Caco-2 (cell line): ENCODE data around the gene UCHL3. TPM values are rescaled to one million over a fixed set of nuclear protein-coding genes. Genes with fewer than 3 reads are reported as not detected.
A peak's percentile ranks its signal among the peaks of the same experiment; 100 is the strongest.

Source experiments
- Bru-seq: library from RNA; stranded (reverse); fragments of 400-500 nt; gene quantifications from one replicate; lab custom pipeline; 2021; lab: Mats Ljungman, UMichigan
- BruChase-seq, 2 experiments: library from RNA; stranded (reverse); fragments of 400-500 nt; gene quantifications; one replicate each; lab custom pipeline; 2021; lab: Mats Ljungman, UMichigan
- BruUV-seq: library from RNA; stranded (reverse); fragments of 400-500 nt; replicated peaks from 2 replicates; lab custom pipeline; 2021; lab: Mats Ljungman, UMichigan
- CTCF ChIA-PET: fragments of 300-600 bp; sonication (Branson Sonifier 250); formaldehyde crosslinking; loops from one replicate; lab custom pipeline; 2022; ENCODE audit warnings: antibody characterized with exemption; lab: Charles Lee
- POLR2A ChIA-PET: fragments of 300-600 bp; sonication (Branson Sonifier 250); formaldehyde crosslinking; loops from one replicate; lab custom pipeline; 2022; ENCODE audit warnings: antibody characterized with exemption; lab: Charles Lee
- DNase-seq, 2 experiments: peaks; one replicate each; pipeline versions ENCODE4 v3.0.0 to v3.0.0-alpha.2; 2020 to 2022
- H3K27me3 ChIP-seq: replicated peaks from 2 replicates; pipeline ENCODE4 v1.6.0; 2011; ENCODE audit warnings: low read length; ENCODE audit not compliant: control insufficient read depth, insufficient read depth
- H3K36me3 ChIP-seq: 2 replicates; pipeline ENCODE4 v1.5.1; 2011; ENCODE audit warnings: low read length; ENCODE audit not compliant: control insufficient read depth, insufficient read depth
- H3K4me1 ChIP-seq: fragments of 250-450 bp; sonication (Bioruptor Pico); 2 replicates; pipeline ENCODE4 v1.5.1; 2020; ENCODE audit warnings: mild to moderate bottlenecking
- H3K4me3 ChIP-seq: 2 replicates; pipeline ENCODE4 v1.5.1; 2011; ENCODE audit warnings: low read depth, mild to moderate bottlenecking, control low read depth, low read length
- H3K9me3 ChIP-seq: fragments of 250-450 bp; sonication (Bioruptor Pico); 2 replicates; pipeline ENCODE4 v1.5.1; 2020; ENCODE audit warnings: mild to moderate bottlenecking, moderate library complexity
- H3K27ac Mint-ChIP-seq: one replicate; pipeline ENCODE4 v1.8.0; 2022; ENCODE audit warnings: mixed read lengths; ENCODE audit not compliant: unreplicated experiment
- H3K27me3 Mint-ChIP-seq: one replicate; pipeline ENCODE4 v1.8.0; 2022; ENCODE audit warnings: mixed read lengths; ENCODE audit not compliant: insufficient read depth, unreplicated experiment
- H3K36me3 Mint-ChIP-seq: one replicate; pipeline ENCODE4 v1.8.0; 2022; ENCODE audit warnings: mild to moderate bottlenecking, mixed read lengths; ENCODE audit not compliant: insufficient read depth, unreplicated experiment
- H3K4me1 Mint-ChIP-seq: one replicate; pipeline ENCODE4 v1.8.0; 2022; ENCODE audit warnings: low read depth, mixed read lengths; ENCODE audit not compliant: unreplicated experiment
- H3K4me3 Mint-ChIP-seq: one replicate; pipeline ENCODE4 v1.8.0; 2022; ENCODE audit warnings: mild to moderate bottlenecking, moderate library complexity, mixed read lengths; ENCODE audit not compliant: unreplicated experiment
- H3K9me3 Mint-ChIP-seq: one replicate; pipeline ENCODE4 v1.8.0; 2022; ENCODE audit warnings: mixed read lengths; ENCODE audit not compliant: unreplicated experiment
- intact Hi-C: fragments of 100-400 bp; cut with micrococcal nuclease; formaldehyde crosslinking; loops from one replicate; pipeline ENCODE4 v1.10.0; 2022; ENCODE audit not compliant: unreplicated experiment
- long read RNA-seq: library from polyadenylated mRNA; stranded (forward); transcript quantifications from one replicate; pipeline ENCODE4 v2.0.0, GENCODE V29; 2022
- total RNA-seq: library from RNA; stranded (reverse); gene quantifications from 2 replicates; pipeline ENCODE4 v1.2.3, GENCODE V29; 2022
- TF ChIP-seq, protein P1 (sequence below), 2 experiments: fragments of 200-600 bp in 1 of 2; IDR thresholded peaks; 1 replicate in 1 of 2; 2 replicates in 1 of 2; pipeline versions ENCODE4 v1.5.1 to v1.8.0; 2011 to 2022; ENCODE audit warnings: antibody characterized with exemption in 1 of 2, control low read depth in 1 of 2, inconsistent platforms in 1 of 2, low read depth in 1 of 2, low read length in 1 of 2, mild to moderate bottlenecking in 1 of 2, moderate library complexity in 1 of 2; ENCODE audit not compliant: insufficient read depth in 1 of 2, severe bottlenecking in 1 of 2, unreplicated experiment in 1 of 2

Gene UCHL3
- 113 and 122 TPM in 2 replicates for total RNA-seq
- percentile 89 among the genes with signal in this experiment for Bru-seq, nascent RNA
- percentile 96 among the genes with signal in this experiment for BruChase-seq, experiment 1, labeled RNA remaining after a 2-hour chase
- BruChase-seq, experiment 2, labeled RNA remaining after a 6-hour chase = percentile 98 among the genes with signal in this experiment
- long read RNA-seq, transcript UCHL3-206 (8 exons, 1,050 nt) = major isoform, 5 of 65 reads
- long read RNA-seq, partial matches to known transcripts = 37 of 65 reads
- long read RNA-seq, other reads (novel, unspliced or antisense) = 23 of 65 reads

DNA sequence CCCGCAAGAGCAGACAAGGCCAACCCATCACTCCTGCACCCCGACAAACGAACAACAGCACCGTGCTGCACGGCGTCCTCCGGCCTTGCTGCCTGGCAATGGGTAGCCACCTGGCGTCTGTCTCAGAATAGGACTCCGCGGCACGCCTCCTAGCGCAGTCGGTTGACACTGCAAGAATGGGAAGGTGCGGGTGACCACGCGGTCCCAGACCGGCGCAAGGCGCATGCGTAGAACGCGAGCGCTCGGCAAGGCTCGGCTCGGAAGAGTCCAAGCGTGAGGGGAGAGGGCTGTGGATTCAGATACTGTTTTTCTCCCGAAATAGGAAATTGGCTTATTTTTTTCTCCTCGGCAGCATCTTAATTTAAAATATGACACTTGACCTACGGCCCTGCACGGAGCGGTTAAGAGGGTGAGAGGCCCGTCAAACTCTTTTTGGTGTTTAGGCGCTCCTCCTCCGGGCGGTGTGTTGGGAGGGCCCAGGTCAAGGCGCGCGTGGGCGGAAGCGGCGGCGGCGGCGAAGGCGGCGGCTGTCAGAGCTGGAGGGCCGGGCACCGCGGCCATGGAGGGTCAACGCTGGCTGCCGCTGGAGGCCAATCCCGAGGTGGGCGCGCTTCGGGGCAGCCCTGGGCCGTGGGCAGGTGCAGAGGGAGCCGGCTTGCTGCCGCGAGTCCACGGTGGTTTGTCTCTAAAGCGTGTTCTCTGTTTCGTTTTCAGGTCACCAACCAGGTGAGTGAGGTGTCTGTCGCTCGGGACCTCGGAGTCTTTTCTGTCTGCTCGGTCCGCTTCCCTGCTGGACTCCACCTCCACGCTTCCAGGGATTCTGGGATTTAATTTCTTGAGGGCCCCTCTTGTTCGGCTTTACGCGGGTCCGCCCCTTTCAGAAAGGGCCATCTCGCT lies at the start of gene UCHL3:
UCHL3 (plus strand) TSS at position 530 of the 897 bp plus-strand sequence; CDS start at position 560, 30 bp downstream.
- Mint-ChIP-seq H3K9me3 (no peaks in the 10 kb centered on the region), H3K4me1 (peaks cover 38% of the 10 kb centered on the region), H3K27me3 (no peaks in the 10 kb centered on the region), H3K36me3 (peaks cover 34% of the 10 kb centered on the region), H3K4me3 (peak within 1 kb of the TSS; percentile 91), H3K27ac (peak within 1 kb of the TSS; percentile 85)
- Histone ChIP-seq H3K27me3 (no peaks in the 10 kb centered on the region), H3K9me3 (no peaks in the 10 kb centered on the region), H3K4me1 (peaks cover 9% of the 10 kb centered on the region; the same call in 1 of the 2 replicates), H3K4me3 (peak within 1 kb of the TSS; percentile 85), H3K36me3 (no peaks in the 10 kb centered on the region)
- DNase-seq = peak; percentile 97 to 99
- TF ChIP-seq, protein P1, sequence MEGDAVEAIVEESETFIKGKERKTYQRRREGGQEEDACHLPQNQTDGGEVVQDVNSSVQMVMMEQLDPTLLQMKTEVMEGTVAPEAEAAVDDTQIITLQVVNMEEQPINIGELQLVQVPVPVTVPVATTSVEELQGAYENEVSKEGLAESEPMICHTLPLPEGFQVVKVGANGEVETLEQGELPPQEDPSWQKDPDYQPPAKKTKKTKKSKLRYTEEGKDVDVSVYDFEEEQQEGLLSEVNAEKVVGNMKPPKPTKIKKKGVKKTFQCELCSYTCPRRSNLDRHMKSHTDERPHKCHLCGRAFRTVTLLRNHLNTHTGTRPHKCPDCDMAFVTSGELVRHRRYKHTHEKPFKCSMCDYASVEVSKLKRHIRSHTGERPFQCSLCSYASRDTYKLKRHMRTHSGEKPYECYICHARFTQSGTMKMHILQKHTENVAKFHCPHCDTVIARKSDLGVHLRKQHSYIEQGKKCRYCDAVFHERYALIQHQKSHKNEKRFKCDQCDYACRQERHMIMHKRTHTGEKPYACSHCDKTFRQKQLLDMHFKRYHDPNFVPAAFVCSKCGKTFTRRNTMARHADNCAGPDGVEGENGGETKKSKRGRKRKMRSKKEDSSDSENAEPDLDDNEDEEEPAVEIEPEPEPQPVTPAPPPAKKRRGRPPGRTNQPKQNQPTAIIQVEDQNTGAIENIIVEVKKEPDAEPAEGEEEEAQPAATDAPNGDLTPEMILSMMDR (IDR thresholded peaks at IDR 0.05; ENCODE audit: insufficient read depth in 1 of 2, low read depth in 1 of 2, low read length in 1 of 2, severe bottlenecking in 1 of 2, unreplicated experiment in 1 of 2) = peak; percentile 90 to 99
- POLR2A ChIA-PET = interaction anchor here (0.7 kb wide), 1 partner anchor 61 kb away, joined by 5 read pairs; no protein-coding TSS in a partner anchor
- TSS peak; percentile 77 for BruUV-seq
- CTCF ChIA-PET = interaction anchor here (1.9 kb wide), 1 partner anchor 67 kb away, joined by 20 read pairs; the partner anchor contains the start of gene TBC1D4
- intact Hi-C loops = loop anchor here (1.0 to 5.0 kb wide), 5 partner anchors 11 to 332 kb away; partner anchors contain the start of gene TBC1D4

DNA sequence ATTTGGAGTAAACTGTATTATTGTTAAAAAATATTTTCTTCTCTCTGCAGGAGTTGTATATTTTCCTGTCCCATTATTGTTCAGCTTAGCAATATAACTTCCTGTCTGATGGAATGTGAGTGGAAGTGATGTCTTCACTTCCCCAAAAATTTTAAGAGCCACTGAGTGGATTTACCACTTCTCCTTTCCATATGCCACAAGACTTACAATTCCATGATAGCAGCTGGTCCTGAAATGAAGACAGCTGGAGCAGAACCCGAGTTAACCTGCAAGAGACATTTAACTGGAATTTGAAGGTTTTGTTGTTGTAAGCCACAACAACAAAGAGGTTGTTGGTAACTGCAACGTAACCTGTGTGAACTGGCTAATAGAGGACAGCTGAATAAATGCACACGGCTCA lies 44.3 kb upstream of the UCHL3 start:
- ChIA-PET POLR2A (no interaction called here), CTCF (no interaction called here)
- Histone ChIP-seq H3K36me3 (no peaks in the 10 kb centered on the region), H3K4me1 (no peaks in the 10 kb centered on the region), H3K9me3 (no peaks in the 10 kb centered on the region), H3K27me3 (no peaks in the 10 kb centered on the region; the same call in 1 of the 2 replicates), H3K4me3 (no peak overlapping the region)
- Mint-ChIP-seq H3K36me3 (no peaks in the 10 kb centered on the region), H3K4me1 (no peaks in the 10 kb centered on the region), H3K4me3 (no peak overlapping the region), H3K27me3 (no peaks in the 10 kb centered on the region), H3K9me3 (no peaks in the 10 kb centered on the region), H3K27ac (no peak overlapping the region)
- no peak for DNase-seq
- no TSS peak for BruUV-seq
- intact Hi-C loops = no loop called here
- TF ChIP-seq, protein P1 (IDR thresholded peaks at IDR 0.05; ENCODE audit: insufficient read depth in 1 of 2, low read depth in 1 of 2, low read length in 1 of 2, severe bottlenecking in 1 of 2, unreplicated experiment in 1 of 2) = no peak

DNA sequence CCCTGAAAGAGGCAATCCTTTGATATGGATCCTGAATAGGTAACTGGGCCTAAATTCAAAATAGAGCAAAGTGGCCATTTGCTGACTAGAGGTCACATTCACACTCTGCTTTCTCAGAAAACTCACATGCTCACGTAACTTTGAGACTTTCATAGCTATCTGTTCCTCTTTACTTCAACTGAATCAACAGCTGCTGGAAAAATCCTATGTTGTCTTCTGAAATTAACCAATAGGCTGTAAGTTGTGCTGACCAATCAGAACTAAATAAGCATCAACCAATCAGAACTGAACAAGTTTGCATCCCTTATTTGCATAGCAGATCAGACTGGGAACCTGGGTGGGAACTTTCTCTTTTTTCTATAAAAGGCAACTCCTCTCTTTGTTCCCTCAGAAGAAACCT lies 43.6 kb upstream of the UCHL3 start:
- intact Hi-C loops = no loop called here
- Mint-ChIP-seq H3K9me3 (no peaks in the 10 kb centered on the region), H3K36me3 (no peaks in the 10 kb centered on the region), H3K27ac (no peak overlapping the region), H3K4me3 (no peak overlapping the region), H3K27me3 (no peaks in the 10 kb centered on the region), H3K4me1 (no peaks in the 10 kb centered on the region)
- no TSS peak for BruUV-seq
- Histone ChIP-seq H3K9me3 (no peaks in the 10 kb centered on the region), H3K36me3 (no peaks in the 10 kb centered on the region), H3K4me1 (no peaks in the 10 kb centered on the region), H3K27me3 (no peaks in the 10 kb centered on the region; the same call in 1 of the 2 replicates), H3K4me3 (no peak overlapping the region)
- TF ChIP-seq, protein P1 (IDR thresholded peaks at IDR 0.05; ENCODE audit: insufficient read depth in 1 of 2, low read depth in 1 of 2, low read length in 1 of 2, severe bottlenecking in 1 of 2, unreplicated experiment in 1 of 2) = no peak
- ChIA-PET CTCF (no interaction called here), POLR2A (no interaction called here)
- no peak for DNase-seq
